Measurements from ENCODE around the gene POLR3G.

- TF ChIP-seq, protein P1, sequence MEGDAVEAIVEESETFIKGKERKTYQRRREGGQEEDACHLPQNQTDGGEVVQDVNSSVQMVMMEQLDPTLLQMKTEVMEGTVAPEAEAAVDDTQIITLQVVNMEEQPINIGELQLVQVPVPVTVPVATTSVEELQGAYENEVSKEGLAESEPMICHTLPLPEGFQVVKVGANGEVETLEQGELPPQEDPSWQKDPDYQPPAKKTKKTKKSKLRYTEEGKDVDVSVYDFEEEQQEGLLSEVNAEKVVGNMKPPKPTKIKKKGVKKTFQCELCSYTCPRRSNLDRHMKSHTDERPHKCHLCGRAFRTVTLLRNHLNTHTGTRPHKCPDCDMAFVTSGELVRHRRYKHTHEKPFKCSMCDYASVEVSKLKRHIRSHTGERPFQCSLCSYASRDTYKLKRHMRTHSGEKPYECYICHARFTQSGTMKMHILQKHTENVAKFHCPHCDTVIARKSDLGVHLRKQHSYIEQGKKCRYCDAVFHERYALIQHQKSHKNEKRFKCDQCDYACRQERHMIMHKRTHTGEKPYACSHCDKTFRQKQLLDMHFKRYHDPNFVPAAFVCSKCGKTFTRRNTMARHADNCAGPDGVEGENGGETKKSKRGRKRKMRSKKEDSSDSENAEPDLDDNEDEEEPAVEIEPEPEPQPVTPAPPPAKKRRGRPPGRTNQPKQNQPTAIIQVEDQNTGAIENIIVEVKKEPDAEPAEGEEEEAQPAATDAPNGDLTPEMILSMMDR (IDR thresholded peaks at IDR 0.05; ENCODE audit: low read length) = no peak
- no peak for TF ChIP-seq EZH2 (IDR thresholded peaks at IDR 0.05; ENCODE audit: borderline replicate concordance, low read length)
Measured at GRCh38 chr5:90506221-90506620, 31.6 kb downstream of the POLR3G start.

Measured in OCI-LY1 (cell line).